NCI-H187 treated with DMSO at 0.1 percent for 48 hours (cell line): Measurements from ENCODE around the gene ALKBH7.

Experiments
- DNase-seq: peaks from one replicate; lab custom pipeline; 2025; lab: John Stamatoyannopoulos, UW

ALKBH7 gene

GRCh38 chr19:6373096-6373812, 660 bp downstream of the ALKBH7 start:
- DNase-seq, result peak; percentile 50

DNA sequence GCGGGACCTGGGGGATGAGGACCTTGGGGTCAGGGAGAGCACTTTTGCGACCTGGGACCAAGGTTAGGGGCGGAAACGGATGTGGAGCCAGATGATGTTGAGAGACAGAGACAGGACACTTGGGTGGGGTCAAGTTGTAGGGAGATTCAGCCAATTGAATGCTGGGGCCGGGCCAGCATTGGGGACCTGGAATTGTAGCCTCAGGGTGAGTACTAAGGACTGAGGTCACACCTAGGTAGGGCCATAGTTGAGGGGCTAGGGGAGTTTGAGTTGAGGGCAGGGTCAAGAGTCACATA, 1.2 kb downstream of the ALKBH7 start:
- DNase-seq, result no peak

DNA sequence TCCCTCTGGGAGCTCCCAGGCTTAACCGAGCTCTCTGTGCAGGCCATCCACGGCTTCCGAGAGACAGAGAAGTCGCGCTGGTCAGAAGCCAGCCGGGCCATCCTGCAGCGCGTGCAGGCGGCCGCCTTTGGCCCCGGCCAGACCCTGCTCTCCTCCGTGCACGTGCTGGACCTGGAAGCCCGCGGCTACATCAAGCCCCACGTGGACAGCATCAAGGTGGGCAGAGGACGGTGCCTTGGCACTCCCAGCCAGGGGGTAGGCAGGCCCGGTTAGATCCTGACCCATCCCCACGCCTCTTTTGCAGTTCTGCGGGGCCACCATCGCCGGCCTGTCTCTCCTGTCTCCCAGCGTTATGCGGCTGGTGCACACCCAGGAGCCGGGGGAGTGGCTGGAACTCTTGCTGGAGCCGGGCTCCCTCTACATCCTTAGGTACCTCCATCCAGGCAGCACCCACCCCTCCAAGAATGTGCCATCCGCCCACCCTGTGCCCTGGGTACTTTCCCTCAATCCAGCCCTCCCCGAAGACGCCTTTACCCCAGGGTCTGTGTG, 1.6 kb downstream of the ALKBH7 start:
- DNase-seq, result no peak

DNA sequence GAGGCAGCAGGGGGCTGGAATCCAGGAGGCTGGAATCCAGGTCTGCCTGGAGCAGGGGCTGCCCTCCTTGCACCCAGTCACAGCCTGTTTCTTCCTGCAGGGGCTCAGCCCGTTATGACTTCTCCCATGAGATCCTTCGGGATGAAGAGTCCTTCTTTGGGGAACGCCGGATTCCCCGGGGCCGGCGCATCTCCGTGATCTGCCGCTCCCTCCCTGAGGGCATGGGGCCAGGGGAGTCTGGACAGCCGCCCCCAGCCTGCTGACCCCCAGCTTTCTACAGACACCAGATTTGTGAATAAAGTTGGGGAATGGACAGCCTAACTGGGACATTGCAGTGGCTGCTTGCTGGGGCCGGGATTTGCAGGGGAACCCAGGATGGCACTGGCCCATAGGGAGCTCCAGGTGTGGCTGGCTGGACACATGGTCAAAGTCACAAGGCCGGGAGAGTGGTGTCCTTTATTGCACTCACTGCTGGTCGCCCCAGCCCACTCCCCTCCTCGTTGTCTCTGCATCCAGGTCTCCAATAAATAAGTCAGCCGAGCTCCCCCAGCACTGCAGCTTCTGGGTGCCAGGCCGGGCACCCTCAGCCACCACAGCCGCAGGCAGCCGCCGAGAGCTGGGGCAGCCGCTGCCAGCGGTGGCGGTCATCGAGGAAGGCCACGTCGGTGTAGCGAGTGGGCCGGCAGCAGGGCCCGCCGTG, 2.3 kb downstream of the ALKBH7 start:
- DNase-seq, result no peak

DNA sequence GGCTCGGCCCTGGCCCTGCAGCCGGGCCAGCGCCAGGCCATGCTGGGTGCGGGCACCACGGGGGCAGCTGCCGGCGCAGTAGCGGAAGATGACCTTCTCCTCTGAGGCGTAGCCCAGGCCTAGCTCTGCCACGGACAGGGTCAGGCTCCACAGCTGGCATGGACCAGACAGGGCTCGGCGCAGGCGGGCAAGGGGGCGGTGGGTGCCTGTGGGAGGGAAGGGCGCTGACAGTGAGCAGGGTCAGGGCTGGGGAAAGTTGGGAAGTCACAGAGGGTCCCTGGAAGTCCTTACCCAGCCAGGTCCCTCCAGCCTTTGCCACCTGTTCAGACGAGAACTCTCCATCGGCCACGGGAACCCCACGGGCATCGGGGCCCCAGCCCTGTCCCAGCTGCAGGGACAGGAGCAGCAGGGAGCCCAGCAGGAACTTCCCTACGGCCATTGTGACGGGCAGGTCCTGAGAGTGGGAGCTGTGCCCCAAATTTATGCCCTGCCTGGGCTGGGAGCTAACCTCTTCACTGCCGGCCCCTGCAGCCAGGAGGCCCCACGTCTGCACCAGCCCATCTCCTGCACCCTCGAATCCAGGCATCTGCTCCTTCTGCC, 2.9 kb downstream of the ALKBH7 start, which contains the start of gene PSPN:
Gene PSPN, minus strand, starts transcription at position 523 of the 600 bp plus-strand sequence. Its CDS starts 84 bp downstream, at position 439.
- DNase-seq, result no peak

DNA sequence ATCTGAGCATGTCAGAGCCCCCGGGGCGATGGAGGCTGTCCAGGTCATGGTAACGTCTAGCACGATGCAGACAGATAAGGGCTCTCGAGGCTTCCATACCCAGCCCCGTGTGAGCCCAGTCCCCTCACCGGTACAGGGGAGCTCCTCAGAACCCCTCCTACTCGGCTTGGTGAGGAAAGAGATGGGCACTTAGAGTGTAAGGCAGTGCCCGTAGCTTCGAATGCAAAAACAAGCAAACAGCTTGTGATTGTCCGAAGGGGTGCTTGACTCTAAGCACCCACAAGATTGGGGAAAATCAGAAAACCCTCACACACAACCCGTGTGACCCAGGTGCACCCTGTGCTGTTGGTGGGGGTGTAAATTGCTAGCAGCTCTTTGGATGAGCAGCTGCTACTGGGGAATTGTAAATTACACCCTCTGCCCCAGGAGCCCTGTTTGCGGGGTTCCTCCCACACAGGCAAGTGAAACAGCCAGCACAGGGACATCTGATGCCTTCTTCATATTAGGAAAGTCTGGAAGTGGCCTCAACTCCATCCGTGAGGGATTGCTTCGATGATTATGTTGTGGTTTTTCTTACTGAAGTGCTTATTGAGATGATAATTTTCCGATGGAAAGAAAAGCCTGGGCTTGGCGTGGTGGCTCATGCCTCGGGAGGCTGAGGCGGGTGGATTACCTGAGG, 4.1 kb downstream of the ALKBH7 start:
- no peak for DNase-seq

- DNase-seq, result no peak
Observed at GRCh38 chr19:6378041-6378440, 5.4 kb downstream of the ALKBH7 start.

GRCh38 chr19:6378486-6378885, 5.9 kb downstream of the ALKBH7 start:
- no peak for DNase-seq

- DNase-seq, result no peak
Observed at GRCh38 chr19:6379744-6380143, 7.2 kb downstream of the ALKBH7 start.

DNA sequence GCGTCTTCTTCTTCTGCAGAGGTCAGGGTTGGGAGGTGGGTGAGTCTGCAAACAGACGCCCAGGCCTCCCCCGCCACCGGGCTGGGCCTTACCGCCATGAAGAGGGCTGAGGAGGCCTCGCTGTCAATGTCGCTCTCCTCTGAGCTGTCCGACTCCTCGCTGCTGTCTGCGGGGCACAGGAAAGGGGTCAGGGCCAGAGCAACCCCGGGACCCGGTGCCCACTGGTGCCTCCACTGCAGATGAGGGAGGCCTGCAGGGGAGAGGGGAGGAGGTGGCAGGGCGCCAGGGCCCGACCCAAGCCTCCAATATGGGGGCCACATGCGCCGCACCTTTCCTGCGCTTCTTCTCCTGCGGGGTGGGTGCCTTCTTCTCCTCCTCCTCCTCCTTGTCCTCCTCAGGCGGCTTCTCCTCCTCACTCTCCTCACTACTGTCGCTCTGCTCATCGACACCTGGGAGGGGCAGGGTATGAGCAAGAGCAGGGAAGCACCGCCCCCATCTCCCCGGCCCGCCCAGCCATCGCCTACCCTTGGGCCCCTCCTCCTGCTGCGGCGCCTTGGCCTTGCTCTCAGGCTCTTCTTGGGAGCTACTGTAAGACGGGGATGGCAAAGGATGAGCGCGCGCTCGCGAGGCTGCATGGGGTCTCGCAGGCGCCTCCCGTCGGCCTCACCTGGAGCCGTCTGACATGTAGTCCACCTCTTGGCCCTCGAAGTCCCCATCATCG, 8.6 kb downstream of the ALKBH7 start:
- no peak for DNase-seq

GRCh38 chr19:6383188-6383587, 10.6 kb downstream of the ALKBH7 start:
- DNase-seq, result no peak

GRCh38 chr19:6384381-6384780, 11.8 kb downstream of the ALKBH7 start:
- DNase-seq, result no peak

DNA sequence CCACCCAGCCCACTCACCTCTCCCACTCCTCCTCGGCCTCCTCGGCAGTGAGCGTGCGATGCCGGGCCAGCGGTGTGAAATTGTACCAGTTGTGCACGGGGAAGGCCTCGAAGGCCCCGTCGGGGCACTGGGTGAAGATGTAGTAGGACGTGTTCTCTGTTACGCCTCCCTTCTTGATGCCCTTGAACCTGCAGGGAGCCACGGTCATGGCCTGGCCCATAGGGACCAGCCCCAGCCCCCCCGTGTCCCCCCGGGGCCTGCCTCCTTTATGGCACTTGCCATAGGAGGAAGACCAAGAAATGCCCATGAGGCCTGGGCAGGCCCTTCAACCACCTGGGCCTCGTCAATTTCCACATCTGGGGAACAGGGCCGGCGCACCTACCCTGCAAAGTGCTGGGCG, 14.8 kb downstream of the ALKBH7 start:
- no peak for DNase-seq

DNA sequence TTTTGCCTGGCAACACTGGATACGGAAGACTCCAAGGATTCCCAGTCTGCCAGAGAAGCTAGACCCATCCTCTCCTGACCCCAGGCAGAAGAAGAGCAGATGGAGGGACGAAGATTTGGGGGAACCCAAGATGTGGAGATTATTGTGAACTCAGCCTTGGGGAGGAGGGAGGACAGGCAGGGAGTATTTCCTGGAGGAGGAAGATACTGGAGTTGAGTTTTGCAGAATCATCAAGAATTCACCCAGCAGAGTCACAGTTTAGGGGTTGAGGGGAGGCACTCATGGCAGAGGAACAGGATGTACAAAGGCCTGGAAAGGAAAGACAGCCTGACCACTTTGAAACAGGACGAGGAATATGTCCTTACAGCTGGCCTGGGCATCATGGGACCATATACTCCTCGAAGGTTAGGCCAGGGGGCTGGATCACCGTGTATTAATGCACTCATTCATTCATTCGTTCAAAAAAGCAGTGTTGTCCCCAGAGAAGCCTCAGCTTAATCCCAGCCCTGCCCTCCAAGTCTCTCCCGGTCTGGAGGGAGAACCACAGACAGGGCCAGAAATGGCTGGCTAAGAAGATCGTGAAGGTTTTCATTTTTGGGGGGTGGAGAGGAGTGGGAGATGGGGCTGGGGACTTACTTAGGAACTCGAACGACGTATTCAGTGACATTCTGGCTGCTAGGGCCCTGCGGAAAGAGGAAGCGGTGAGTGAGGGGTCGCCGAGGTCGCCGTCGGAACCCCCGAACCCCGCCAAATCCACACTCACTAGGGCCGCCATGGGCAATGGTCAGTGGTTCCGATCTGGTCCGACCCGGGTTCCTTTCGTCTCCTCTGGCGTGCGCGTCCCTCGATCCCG, 19.9 kb downstream of the ALKBH7 start:
- DNase-seq, result no peak

DNA sequence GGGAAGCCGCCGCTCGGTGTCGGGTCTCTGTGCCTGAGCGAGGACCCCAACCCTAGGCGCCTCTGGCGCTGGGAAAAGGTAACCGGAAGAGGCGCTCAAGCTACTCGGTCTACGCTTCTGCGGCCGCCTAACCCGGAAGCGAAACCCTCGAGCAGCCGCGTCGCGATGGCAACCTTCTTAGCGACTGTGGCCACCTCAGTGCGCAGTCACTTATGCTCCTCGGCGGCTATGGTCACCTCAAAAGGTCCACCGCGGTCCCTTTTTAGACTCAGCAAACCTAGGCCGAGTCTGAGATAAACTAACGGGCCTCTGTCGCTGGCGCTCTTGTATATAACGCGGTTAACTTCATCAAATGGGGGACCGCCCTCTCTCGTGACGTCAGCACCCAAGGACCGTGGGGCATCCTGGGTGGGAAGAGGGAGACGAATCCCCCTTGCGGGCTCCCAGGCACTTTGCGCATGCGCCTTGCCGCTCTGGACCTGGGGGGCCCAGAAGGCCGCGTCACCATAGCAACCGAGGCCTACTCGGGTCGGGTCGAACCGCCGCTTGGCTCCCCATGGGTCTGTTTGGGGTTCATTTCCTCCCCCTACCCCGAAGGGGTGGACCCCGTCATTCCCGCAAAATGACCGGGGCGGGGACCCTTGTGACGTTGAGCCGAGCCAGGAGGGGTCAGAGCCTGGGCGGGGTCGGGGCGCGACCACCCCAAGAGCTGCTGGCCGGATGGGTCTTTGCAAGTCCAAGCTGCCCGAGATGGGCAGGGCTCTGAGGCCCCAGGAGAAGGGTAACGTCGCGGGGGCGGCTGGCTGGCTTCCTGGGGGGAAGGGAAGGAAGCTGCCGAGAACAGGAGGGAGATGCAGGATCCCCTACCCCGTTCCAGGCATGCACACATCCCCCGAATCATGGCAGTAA, 20.7 kb downstream of the ALKBH7 start, which contains the start of gene GTF2F1:
Gene GTF2F1, minus strand, starts transcription at position 91 of the 909 bp plus-strand sequence. CDS start 169 bp downstream, outside the sequence.
- peak; percentile 14 for DNase-seq

DNA sequence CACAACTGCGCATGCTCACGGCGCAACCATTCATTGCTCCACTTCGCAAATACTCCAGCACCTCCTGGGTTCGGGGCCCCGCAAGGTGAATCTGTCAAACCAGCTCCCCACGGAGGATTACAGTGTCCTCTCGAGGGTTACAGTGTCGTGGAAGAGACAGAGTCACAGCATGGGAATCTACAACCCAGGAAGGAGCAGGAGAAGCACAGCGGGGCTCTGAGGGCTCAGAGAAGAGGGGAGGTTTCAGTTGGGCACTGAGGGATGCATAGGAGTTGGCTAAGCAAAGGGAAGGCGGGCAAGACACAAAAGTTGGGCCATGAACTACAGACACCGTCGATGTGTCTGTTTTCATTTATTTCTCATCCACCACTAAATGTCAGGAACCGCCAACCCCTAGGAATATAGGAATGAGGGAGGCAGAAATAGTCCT, 21.4 kb downstream of the ALKBH7 start:
- DNase-seq, result no peak

DNA sequence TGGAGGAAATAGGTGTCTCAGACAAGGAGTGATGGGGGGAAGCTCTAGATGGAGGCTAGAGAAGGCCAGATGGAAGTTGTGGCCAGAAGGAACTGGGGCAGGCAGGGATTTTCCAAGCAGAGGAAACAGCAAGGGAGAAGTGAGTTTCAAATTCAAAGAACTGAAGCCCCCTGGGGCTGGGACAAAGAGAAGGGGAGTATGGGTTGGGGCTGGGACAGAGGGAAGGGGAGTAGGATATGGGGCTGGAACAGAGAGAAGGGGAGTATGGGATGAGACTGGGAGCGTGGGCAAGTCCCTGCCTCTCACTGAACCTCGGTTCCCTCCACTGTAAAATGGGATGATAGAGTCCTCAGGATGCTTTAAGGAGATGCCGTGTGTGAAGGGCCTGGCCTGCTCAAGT, 22.2 kb downstream of the ALKBH7 start:
- DNase-seq, result no peak

- no peak for DNase-seq
Observed at GRCh38 chr19:6396305-6396704, 23.7 kb downstream of the ALKBH7 start.
